Activated CD8-positive, alpha-beta T cell treated with anti-CD3 and anti-CD28 coated beads for 36 hours (primary cell): ENCODE data around the gene USP20. TPM values are rescaled to one million over a fixed set of nuclear protein-coding genes. Genes with fewer than 3 reads are reported as not detected.
A peak's percentile ranks its signal among the peaks of the same experiment; 100 is the strongest.

Experiments
- ATAC-seq: fragments of 200-7000 bp; cut with Tn5 transposase; one replicate; pipeline ENCODE4 v1.10.0; 2021; ENCODE audit warnings: mild to moderate bottlenecking, moderate library complexity
- CTCF ChIA-PET: fragments of 350-600 bp; sonication (Branson Sonifier 250); formaldehyde crosslinking; loops from one replicate; lab custom pipeline; 2021; ENCODE audit warnings: antibody characterized with exemption; lab: Charles Lee
- POLR2A ChIA-PET: fragments of 350-600 bp; sonication (Branson Sonifier 250); formaldehyde crosslinking; loops from one replicate; lab custom pipeline; 2021; ENCODE audit warnings: antibody characterized with exemption; lab: Charles Lee
- DNase-seq: peaks from one replicate; pipeline ENCODE4 v3.0.0-alpha.2; 2020
- H3K27ac Mint-ChIP-seq: one replicate; pipeline ENCODE4 v1.8.0; 2021; ENCODE audit warnings: mild to moderate bottlenecking, mixed read lengths
- H3K27me3 Mint-ChIP-seq: one replicate; pipeline ENCODE4 v1.8.0; 2021; ENCODE audit warnings: mixed read lengths
- H3K36me3 Mint-ChIP-seq: one replicate; pipeline ENCODE4 v1.8.0; 2021; ENCODE audit warnings: low read depth, mixed read lengths
- H3K4me1 Mint-ChIP-seq: one replicate; pipeline ENCODE4 v1.8.0; 2021; ENCODE audit warnings: low read depth, mixed read lengths
- H3K4me3 Mint-ChIP-seq: one replicate; pipeline ENCODE4 v1.8.0; 2021; ENCODE audit warnings: mild to moderate bottlenecking, moderate library complexity, mixed read lengths
- H3K9me3 Mint-ChIP-seq: one replicate; pipeline ENCODE4 v1.8.0; 2021; ENCODE audit warnings: mixed read lengths
- CTCF ChIP-seq: fragments of 200-600 bp; IDR thresholded peaks from one replicate; pipeline ENCODE4 v1.8.0; 2022; ENCODE audit warnings: antibody characterized with exemption, mild to moderate bottlenecking
- intact Hi-C: fragments of 100-400 bp; cut with micrococcal nuclease; formaldehyde crosslinking; loops from one replicate; pipeline ENCODE4 v1.10.0; 2022
- total RNA-seq, 2 experiments: library from RNA; stranded (reverse); gene quantifications; one replicate each; pipeline ENCODE4 v1.2.3, GENCODE V29; 2021

USP20 gene
- total RNA-seq, 2 experiments from 2014 or later, result 55.3 to 55.9 TPM

- peaks cover 4% of the 10 kb centered on the region for H3K9me3 Mint-ChIP-seq
- POLR2A ChIA-PET, result interaction anchor here (0.9 kb wide), 1 partner anchor 19 kb away, joined by 3 read pairs; no protein-coding TSS in a partner anchor
- H3K27me3 Mint-ChIP-seq, result no peaks in the 10 kb centered on the region
- CTCF ChIA-PET, result no interaction called here
- TF ChIP-seq CTCF, result no peak
- peaks cover 68% of the 10 kb centered on the region for H3K4me1 Mint-ChIP-seq
- H3K27ac Mint-ChIP-seq, result peak overlapping the region; percentile 77
- H3K36me3 Mint-ChIP-seq, result peaks cover 87% of the 10 kb centered on the region
- intact Hi-C loops, result no loop called here
- no peak for ATAC-seq
- no peak overlapping the region for H3K4me3 Mint-ChIP-seq
- DNase-seq, result no peak
Measured at GRCh38 chr9:129899620-129900019, 64.4 kb downstream of the USP20 start.

DNA sequence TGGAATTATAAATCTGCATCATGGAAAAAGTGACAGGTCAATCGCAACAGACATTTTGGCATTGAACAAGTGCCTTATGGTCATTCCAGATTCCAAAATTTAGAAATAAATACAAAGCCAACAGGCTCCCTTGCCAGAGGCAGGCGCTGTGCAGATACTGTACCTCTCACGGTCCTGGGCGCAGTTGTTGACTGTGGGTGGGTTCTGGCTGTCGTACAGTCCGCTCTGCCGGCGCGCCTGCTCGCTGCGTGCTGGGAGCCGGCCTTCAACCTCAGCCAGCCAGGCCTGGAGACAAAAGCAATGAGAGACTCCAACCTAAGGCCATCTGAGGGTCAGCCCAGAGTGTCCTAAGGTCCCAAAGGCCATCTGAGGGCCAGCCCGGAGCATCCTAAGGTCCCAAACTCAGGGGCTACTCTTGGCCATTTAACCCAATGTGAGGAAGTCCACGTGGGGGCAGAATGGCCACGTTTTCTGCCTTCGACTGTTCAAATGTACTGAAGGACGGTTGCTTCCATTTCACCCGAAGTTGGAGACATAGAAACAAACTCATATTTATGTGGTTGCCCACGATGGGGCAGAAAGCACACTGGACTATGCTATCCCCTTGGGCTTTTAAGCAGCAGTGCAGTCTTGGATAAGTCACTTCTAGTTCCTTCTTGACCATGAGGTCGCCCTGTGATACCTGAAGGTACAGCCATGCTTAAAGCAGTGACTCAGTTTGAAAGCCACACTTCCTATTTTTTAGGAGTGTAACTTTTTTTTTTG is 65.2 kb downstream of the USP20 start:
- Mint-ChIP-seq H3K27ac (peak overlapping the region; percentile 77), H3K4me3 (no peak overlapping the region), H3K9me3 (peaks cover 4% of the 10 kb centered on the region), H3K4me1 (peaks cover 64% of the 10 kb centered on the region), H3K27me3 (no peaks in the 10 kb centered on the region), H3K36me3 (peaks cover 86% of the 10 kb centered on the region)
- ChIA-PET CTCF (interaction anchor here (1.6 kb wide), 1 partner anchor 15 kb away, joined by 4 read pairs; no protein-coding TSS in a partner anchor), POLR2A (interaction anchor here (1.0 kb wide), 1 partner anchor 11 kb away, joined by 3 read pairs; no protein-coding TSS in a partner anchor)
- intact Hi-C loops, result no loop called here
- ATAC-seq (peak; percentile 29), DNase-seq (no peak)
- TF ChIP-seq CTCF, result no peak

GRCh38 chr9:129901993-129902739 is 66.9 kb downstream of the USP20 start:
- CTCF ChIA-PET, result interaction anchor here (1.3 to 1.6 kb wide), 2 partner anchors 17 to 46 kb away, joined by 3 to 4 read pairs; no protein-coding TSS in a partner anchor
- no peaks in the 10 kb centered on the region for H3K27me3 Mint-ChIP-seq
- TF ChIP-seq CTCF, result no peak
- peak overlapping the region; percentile 77 for H3K27ac Mint-ChIP-seq
- intact Hi-C loops, result no loop called here
- POLR2A ChIA-PET, result interaction anchor here (1.2 to 4.2 kb wide), 4 partner anchors 10 to 61 kb away, joined by 3 to 18 read pairs (median 4); no protein-coding TSS in a partner anchor
- no peak overlapping the region for H3K4me3 Mint-ChIP-seq
- H3K36me3 Mint-ChIP-seq, result peaks cover 80% of the 10 kb centered on the region
- ATAC-seq, result no peak
- H3K9me3 Mint-ChIP-seq, result no peaks in the 10 kb centered on the region
- no peak for DNase-seq
- H3K4me1 Mint-ChIP-seq, result peaks cover 51% of the 10 kb centered on the region

GRCh38 chr9:129902740-129903134 is 67.5 kb downstream of the USP20 start:
- ChIA-PET CTCF (no interaction called here), POLR2A (interaction anchor here (1.2 to 4.2 kb wide), 3 partner anchors 11 to 14 kb away, joined by 4 to 18 read pairs (median 5); no protein-coding TSS in a partner anchor)
- Mint-ChIP-seq H3K9me3 (no peaks in the 10 kb centered on the region), H3K4me1 (peaks cover 52% of the 10 kb centered on the region), H3K36me3 (peaks cover 81% of the 10 kb centered on the region), H3K27ac (peak overlapping the region; percentile 77), H3K4me3 (no peak overlapping the region), H3K27me3 (no peaks in the 10 kb centered on the region)
- no peak for TF ChIP-seq CTCF
- DNase-seq, result no peak
- intact Hi-C loops, result no loop called here
- no peak for ATAC-seq
